Natural killer cell (primary cell): ENCODE results near the gene PDE4B. TPM values are rescaled to one million over a fixed set of nuclear protein-coding genes. Genes with fewer than 3 reads are reported as not detected.

Source experiments
- ATAC-seq, 3 donors: fragments of 150-1000 bp in 2 of 3; fragments of 200-7000 bp in 1 of 3; cut with Tn5 transposase; 1 replicate in 1 of 3; 2 replicates in 2 of 3; pipeline ENCODE4 v1.10.0; 2021; ENCODE audit warnings: mild to moderate bottlenecking in 2 of 3, moderate library complexity in 2 of 3
- DNase-seq, 2 donors: peaks; one replicate each; pipeline versions ENCODE4 v3.0.0 to v3.0.0-alpha.2; 2013 to 2021; ENCODE audit warnings: mixed read lengths in 1 of 2
- H3K27ac ChIP-seq: one replicate; pipeline ENCODE4 v1.5.1; 2013; ENCODE audit warnings: mild to moderate bottlenecking, low read length
- H3K27me3 ChIP-seq: one replicate; pipeline ENCODE4 v1.6.1; 2013; ENCODE audit warnings: low read length; ENCODE audit not compliant: control insufficient read depth, insufficient read depth
- H3K36me3 ChIP-seq: one replicate; pipeline ENCODE4 v1.6.1; 2013; ENCODE audit warnings: low read length; ENCODE audit not compliant: control insufficient read depth, insufficient read depth
- H3K4me1 ChIP-seq: one replicate; pipeline ENCODE4 v1.6.1; 2013; ENCODE audit warnings: low read length; ENCODE audit not compliant: control insufficient read depth, insufficient read depth
- H3K4me3 ChIP-seq: one replicate; pipeline ENCODE4 v1.5.1; 2013; ENCODE audit warnings: low read length
- H3K9me3 ChIP-seq: one replicate; pipeline ENCODE4 v1.6.1; 2013; ENCODE audit warnings: low read length; ENCODE audit not compliant: control insufficient read depth, insufficient read depth
- H3K27ac Mint-ChIP-seq, 2 donors: one replicate each; pipeline ENCODE4 v1.8.0; 2022; ENCODE audit warnings: mild to moderate bottlenecking in 2 of 2, mixed read lengths in 2 of 2, moderate library complexity in 1 of 2
- H3K27me3 Mint-ChIP-seq, 2 donors: one replicate each; pipeline ENCODE4 v1.8.0; 2022; ENCODE audit warnings: low read depth in 2 of 2, mixed read lengths in 2 of 2
- H3K36me3 Mint-ChIP-seq: one replicate; pipeline ENCODE4 v1.8.0; 2022; ENCODE audit warnings: mixed read lengths
- H3K4me1 Mint-ChIP-seq, 2 donors: one replicate each; pipeline ENCODE4 v1.8.0; 2022; ENCODE audit warnings: mixed read lengths in 2 of 2
- H3K4me3 Mint-ChIP-seq: one replicate; pipeline ENCODE4 v1.8.0; 2022; ENCODE audit warnings: mild to moderate bottlenecking, moderate library complexity, mixed read lengths
- H3K9me3 Mint-ChIP-seq, 2 donors: one replicate each; pipeline ENCODE4 v1.8.0; 2022; ENCODE audit warnings: mixed read lengths in 2 of 2
- WGBS: methylation state at CpG from one replicate; pipeline ENCODE4 v1.1.7; 2013; ENCODE audit warnings: missing lambda C conversion rate; ENCODE audit not compliant: insufficient coverage; 5-methylcytosine and 5-hydroxymethylcytosine counted together
- intact Hi-C: fragments of 100-400 bp; cut with micrococcal nuclease; formaldehyde crosslinking; loops from one replicate; pipeline ENCODE4 v1.14.2; 2022
- total RNA-seq, 4 donors: library from RNA; stranded (reverse); fragments of 120-200 nt in 1 of 4; gene quantifications; one replicate each; pipeline versions ENCODE4 v1.2.3 to v1.2.4, GENCODE V29; 2013 to 2022
- TF ChIP-seq, protein P1 (sequence below): fragments of 200-600 bp; IDR thresholded peaks from one replicate; pipeline ENCODE4 v1.8.0; 2022; ENCODE audit warnings: antibody characterized with exemption

Gene PDE4B
- total RNA-seq, 3 donors from 2014 or later (not counting 1 experiment from before 2014, with no cell fraction given): 18.0 to 42.4 (median 25.5) TPM

DNA sequence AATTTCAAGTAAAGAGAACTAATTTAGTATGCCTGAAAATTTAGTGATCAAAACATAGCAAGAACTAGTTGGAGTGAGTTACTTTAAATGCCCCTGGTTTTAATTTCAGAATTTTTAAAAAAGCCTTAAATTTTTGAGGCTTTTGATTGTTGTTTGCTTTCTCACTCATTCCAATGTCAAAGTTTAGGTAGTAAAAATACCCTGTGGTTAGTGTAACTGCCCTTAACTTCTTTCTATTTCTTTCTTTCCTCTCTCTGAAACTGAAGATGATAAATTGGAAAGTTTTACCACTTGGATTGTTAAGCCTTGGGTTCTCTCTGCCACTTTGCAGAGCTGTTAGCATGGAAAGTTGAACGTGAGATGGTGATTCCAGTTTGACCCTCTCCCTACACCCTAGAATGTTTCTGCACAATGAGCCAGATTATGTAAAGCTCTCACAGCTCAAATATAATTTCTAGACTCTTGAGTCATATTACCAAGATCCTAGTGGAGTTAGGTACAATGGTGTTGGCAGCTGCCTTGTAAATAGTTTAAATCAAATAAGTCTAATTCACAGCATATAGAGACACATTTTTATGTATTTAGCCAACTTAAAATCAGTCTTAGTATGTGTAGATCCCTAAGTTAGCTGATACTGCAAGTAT, 548.9 kb downstream of the PDE4B start:
- DNase-seq: no peak
- Histone ChIP-seq H3K27me3 (no peaks in the 10 kb centered on the region), H3K27ac (no peak overlapping the region), H3K4me3 (no peak overlapping the region), H3K4me1 (peaks cover 14% of the 10 kb centered on the region), H3K9me3 (no peaks in the 10 kb centered on the region), H3K36me3 (no peaks in the 10 kb centered on the region)
- no peak overlapping the region for H3K27ac Mint-ChIP-seq
- H3K27me3 Mint-ChIP-seq: no peaks in the 10 kb centered on the region
- no peak overlapping the region for H3K4me3 Mint-ChIP-seq
- no peaks in the 10 kb centered on the region for H3K9me3 Mint-ChIP-seq
- TF ChIP-seq, protein P1, sequence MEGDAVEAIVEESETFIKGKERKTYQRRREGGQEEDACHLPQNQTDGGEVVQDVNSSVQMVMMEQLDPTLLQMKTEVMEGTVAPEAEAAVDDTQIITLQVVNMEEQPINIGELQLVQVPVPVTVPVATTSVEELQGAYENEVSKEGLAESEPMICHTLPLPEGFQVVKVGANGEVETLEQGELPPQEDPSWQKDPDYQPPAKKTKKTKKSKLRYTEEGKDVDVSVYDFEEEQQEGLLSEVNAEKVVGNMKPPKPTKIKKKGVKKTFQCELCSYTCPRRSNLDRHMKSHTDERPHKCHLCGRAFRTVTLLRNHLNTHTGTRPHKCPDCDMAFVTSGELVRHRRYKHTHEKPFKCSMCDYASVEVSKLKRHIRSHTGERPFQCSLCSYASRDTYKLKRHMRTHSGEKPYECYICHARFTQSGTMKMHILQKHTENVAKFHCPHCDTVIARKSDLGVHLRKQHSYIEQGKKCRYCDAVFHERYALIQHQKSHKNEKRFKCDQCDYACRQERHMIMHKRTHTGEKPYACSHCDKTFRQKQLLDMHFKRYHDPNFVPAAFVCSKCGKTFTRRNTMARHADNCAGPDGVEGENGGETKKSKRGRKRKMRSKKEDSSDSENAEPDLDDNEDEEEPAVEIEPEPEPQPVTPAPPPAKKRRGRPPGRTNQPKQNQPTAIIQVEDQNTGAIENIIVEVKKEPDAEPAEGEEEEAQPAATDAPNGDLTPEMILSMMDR: no peak
- WGBS: 64% methylated on average over 1 of the region's 1 CpG
- H3K36me3 Mint-ChIP-seq: no peaks in the 10 kb centered on the region
- intact Hi-C loops: no loop called here
- H3K4me1 Mint-ChIP-seq: peaks cover 11 to 30% of the 10 kb centered on the region in 2 donors
- ATAC-seq: no peak

DNA sequence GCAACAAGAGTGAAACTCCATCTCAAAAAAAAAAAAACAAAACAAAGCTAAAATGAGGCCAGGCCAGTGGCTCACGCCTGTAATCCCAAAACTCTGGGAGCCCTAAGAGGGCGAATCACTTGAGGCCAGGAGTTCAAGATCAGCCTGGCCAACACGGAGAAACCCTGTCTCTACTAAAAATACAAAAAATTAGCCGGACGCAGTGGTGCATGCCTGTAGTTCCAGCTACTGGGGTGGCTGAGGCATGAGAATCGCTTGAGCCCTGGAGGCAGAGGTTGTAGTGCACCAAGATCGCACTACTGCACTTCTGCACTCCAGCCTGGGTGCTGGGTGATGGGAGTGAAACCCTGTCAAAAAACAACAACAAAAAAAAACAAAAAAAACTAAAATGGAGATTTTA, 550.0 kb downstream of the PDE4B start:
- Mint-ChIP-seq H3K4me3 (no peak overlapping the region), H3K27me3 (no peaks in the 10 kb centered on the region), H3K36me3 (no peaks in the 10 kb centered on the region), H3K4me1 (peaks cover 0 to 19% of the 10 kb centered on the region in 2 donors), H3K27ac (no peak overlapping the region), H3K9me3 (no peaks in the 10 kb centered on the region)
- TF ChIP-seq, protein P1: no peak
- intact Hi-C loops: no loop called here
- Histone ChIP-seq H3K36me3 (no peaks in the 10 kb centered on the region), H3K4me1 (peaks cover 4% of the 10 kb centered on the region), H3K4me3 (no peak overlapping the region), H3K27ac (peak overlapping the region; percentile 21), H3K27me3 (no peaks in the 10 kb centered on the region), H3K9me3 (no peaks in the 10 kb centered on the region)
- no peak for DNase-seq
- ATAC-seq: no peak
- 72% methylated on average over 7 of the region's 7 CpGs for WGBS

DNA sequence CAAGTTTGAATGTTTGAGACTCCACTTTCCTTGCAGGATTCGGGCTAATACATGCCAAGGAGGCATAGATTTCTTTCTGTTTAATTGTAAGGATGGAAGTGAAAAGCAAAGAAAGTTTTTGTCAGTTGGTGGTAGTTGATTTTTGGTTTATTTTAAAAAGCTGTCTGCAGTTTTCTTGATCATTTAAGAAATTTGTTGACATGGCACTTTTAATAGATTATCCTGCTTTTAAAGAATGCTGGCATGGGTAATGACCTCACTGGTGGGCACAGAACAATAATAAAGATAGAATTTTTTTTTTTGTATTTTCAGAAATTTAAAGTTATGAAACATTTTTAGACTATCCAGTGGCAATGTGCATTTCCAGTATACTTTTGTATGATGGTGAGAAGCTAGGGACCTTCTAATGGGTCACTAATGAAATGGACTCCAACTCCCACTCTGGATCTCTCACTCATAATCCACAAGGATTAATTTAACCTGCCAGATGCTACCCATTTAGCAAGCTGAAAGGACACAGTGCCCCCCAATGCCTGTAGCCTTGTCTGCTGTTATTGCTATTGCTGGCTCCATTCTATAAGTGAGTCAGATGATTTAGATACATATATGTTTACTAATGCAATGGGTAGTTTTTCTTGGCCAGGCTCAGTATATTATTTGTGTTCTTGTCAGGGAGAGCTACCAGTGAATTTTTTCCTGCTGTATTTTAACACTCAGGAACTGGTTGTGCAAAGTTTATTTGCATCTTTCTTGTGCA, 551.1 kb downstream of the PDE4B start:
- Histone ChIP-seq H3K4me3 (no peak overlapping the region), H3K4me1 (peaks cover 4% of the 10 kb centered on the region), H3K36me3 (no peaks in the 10 kb centered on the region), H3K27ac (no peak overlapping the region), H3K27me3 (no peaks in the 10 kb centered on the region), H3K9me3 (no peaks in the 10 kb centered on the region)
- ATAC-seq: no peak
- no peak overlapping the region for H3K27ac Mint-ChIP-seq
- no peak overlapping the region for H3K4me3 Mint-ChIP-seq
- TF ChIP-seq, protein P1: no peak
- H3K9me3 Mint-ChIP-seq: no peaks in the 10 kb centered on the region
- no peak for DNase-seq
- H3K36me3 Mint-ChIP-seq: no peaks in the 10 kb centered on the region
- 86% methylated on average over 1 of the region's 1 CpG for WGBS
- H3K4me1 Mint-ChIP-seq: peaks cover 0 to 19% of the 10 kb centered on the region in 2 donors
- intact Hi-C loops: no loop called here
- H3K27me3 Mint-ChIP-seq: no peaks in the 10 kb centered on the region
